HG03354 (cell line): Measurements from ENCODE around the gene AOX1.
"Not testable (repeated sequence)": the region's sequence is repeated elsewhere in the genome, so short reads cannot be mapped to it uniquely, and the experiment has no call there.

ENCODE experiments used
- ATAC-seq: cut with Tn5 transposase; IDR thresholded peaks from one replicate; pipeline ENCODE4 v1.9.1; 2021; ENCODE audit warnings: mild to moderate bottlenecking; ENCODE audit not compliant: unreplicated experiment, poor library complexity, severe bottlenecking

Gene AOX1

GRCh38 chr2:200600549-200601225 is 14.9 kb downstream of the AOX1 start:
- no peak for ATAC-seq

GRCh38 chr2:200602584-200602983 is 16.8 kb downstream of the AOX1 start:
- ATAC-seq = no peak

- ATAC-seq = no peak
Observed at GRCh38 chr2:200603972-200604371, 18.2 kb downstream of the AOX1 start.

- ATAC-seq = no peak
Observed at GRCh38 chr2:200604571-200605255, 18.9 kb downstream of the AOX1 start.

- ATAC-seq = no peak
Observed at GRCh38 chr2:200608341-200609027, 22.7 kb downstream of the AOX1 start.

- no peak for ATAC-seq
Observed at GRCh38 chr2:200609028-200609614, 23.3 kb downstream of the AOX1 start.

- ATAC-seq = not testable (repeated sequence)
Observed at GRCh38 chr2:200610217-200610616, 24.4 kb downstream of the AOX1 start.

GRCh38 chr2:200613692-200614091 is 27.9 kb downstream of the AOX1 start:
- no peak for ATAC-seq

- ATAC-seq = no peak
Observed at GRCh38 chr2:200614249-200614648, 28.4 kb downstream of the AOX1 start.

- ATAC-seq = peak; percentile 54
Observed at GRCh38 chr2:200615247-200615646, 29.4 kb downstream of the AOX1 start.

- ATAC-seq = peak; percentile 58
Observed at GRCh38 chr2:200616193-200616592, 30.4 kb downstream of the AOX1 start.

- ATAC-seq = no peak
Observed at GRCh38 chr2:200616656-200617055, 30.8 kb downstream of the AOX1 start.

- no peak for ATAC-seq
Observed at GRCh38 chr2:200617156-200618053, 31.6 kb downstream of the AOX1 start.

GRCh38 chr2:200618054-200618419 is 32.2 kb downstream of the AOX1 start:
- ATAC-seq = no peak

- ATAC-seq = no peak
Observed at GRCh38 chr2:200618590-200619021, 32.8 kb downstream of the AOX1 start.

GRCh38 chr2:200619279-200619678 is 33.5 kb downstream of the AOX1 start:
- no peak for ATAC-seq

- ATAC-seq = no peak
Observed at GRCh38 chr2:200620606-200621390, 35.0 kb downstream of the AOX1 start.

GRCh38 chr2:200622106-200622505 is 36.3 kb downstream of the AOX1 start:
- no peak for ATAC-seq

GRCh38 chr2:200624026-200624425 is 38.2 kb downstream of the AOX1 start:
- no peak for ATAC-seq
